Activated CD8-positive, alpha-beta memory T cell treated with anti-CD3 and anti-CD28 coated beads, Interleukin-2, amount 50 U/mL, for 4 hours (primary cell): Measurements from ENCODE around the gene SUPT6H.

ENCODE experiments used
- DNase-seq: peaks from one replicate; pipeline ENCODE4 v3.0.0-alpha.2; 2020

SUPT6H gene

GRCh38 chr17:28740406-28741357, 78.7 kb downstream of the SUPT6H start:
- DNase-seq: no peak

DNA sequence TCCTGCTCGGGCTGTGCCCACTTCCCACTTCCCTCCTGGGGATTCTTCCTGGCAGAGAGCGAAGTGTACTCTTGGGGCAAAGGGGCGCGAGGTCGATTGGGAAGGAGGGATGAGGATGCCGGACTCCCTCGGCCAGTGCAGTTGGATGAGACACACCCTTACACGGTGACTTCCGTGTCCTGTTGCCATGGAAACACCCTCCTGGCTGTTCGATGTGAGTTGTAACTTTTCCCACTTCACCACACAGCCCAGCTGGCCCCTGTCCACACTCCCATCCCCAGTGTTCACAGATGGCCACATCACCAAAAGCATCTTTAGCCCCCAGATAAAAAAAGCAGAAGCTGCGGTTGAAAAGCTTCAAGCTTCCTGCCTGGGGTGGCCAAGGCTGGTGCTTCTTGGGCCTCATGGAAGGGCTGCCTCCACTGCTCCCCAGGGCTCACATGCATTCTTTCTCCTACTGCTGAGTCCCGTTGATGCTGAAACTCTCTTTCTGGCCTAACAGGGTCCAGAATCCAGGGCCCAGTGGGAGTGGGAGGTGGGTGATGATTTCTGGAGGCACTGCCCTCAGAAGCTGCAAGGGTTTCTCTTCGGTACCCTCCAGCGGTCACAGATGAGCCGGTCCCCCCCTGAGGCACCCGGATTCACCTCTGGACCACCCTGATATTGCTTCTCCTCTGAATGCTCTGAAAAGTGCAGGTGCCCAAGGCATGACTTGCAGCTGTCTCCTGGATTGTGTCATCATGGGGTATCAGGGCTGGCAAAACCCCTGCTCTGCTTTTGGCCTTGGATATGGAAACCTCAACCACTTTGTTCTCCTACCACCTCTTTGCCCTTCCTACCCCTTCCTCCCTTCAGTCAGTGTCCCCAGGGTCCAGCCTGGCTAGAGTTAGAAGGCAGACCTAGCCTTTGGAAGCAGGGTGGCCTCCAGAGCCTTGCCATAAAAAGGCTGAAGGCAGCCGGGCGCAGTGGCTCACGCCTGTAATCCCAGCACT, 79.6 kb downstream of the SUPT6H start:
- DNase-seq: no peak

GRCh38 chr17:28743243-28744103, 81.5 kb downstream of the SUPT6H start, which contains the start of gene TRAF4:
Gene TRAF4 (plus strand): TSS chr17:28744011. CDS start chr17:28744113, 102 bp downstream.
- peak; percentile 80 for DNase-seq

GRCh38 chr17:28744104-28744971, 82.3 kb downstream of the SUPT6H start:
- DNase-seq: peak; percentile 75

GRCh38 chr17:28744972-28745785, 83.2 kb downstream of the SUPT6H start:
- no peak for DNase-seq

DNA sequence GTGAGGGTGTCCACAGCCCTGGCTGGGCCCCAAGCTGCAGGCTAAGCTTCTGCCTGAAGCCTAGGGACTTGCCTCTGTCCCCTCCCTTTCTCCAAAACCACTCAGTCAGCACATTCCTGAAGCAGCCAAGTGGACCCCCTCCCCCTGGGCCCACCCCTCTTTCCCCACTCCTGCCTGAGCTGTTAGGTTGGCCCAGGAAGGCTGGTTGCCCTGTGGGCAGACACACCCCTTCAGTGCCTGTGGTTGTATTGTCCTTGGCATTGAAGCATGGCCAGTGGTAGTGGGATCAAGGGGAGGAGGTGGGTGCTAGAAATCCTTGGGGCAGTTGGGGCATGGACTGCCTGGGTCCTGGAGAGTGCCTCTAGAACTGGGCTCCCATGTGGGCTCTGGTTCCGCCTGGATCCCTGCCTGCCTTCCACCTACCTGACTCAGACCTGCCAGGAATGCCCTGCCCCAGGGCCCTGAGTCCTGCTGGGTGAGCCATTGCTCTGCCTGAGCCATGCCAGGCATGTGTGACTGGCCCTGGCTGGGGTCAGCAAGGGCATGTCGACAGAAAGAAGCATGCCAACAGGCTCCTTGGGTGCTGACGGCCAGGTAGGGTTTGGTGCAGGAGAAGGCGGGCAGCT, 83.9 kb downstream of the SUPT6H start:
- no peak for DNase-seq

GRCh38 chr17:28746611-28747050, 84.6 kb downstream of the SUPT6H start:
- no peak for DNase-seq

- no peak for DNase-seq
Observed at GRCh38 chr17:28747051-28747691, 85.2 kb downstream of the SUPT6H start.

GRCh38 chr17:28747801-28748750, 86.1 kb downstream of the SUPT6H start:
- DNase-seq: no peak

GRCh38 chr17:28748852-28749515, 87.0 kb downstream of the SUPT6H start:
- no peak for DNase-seq

GRCh38 chr17:28749516-28750177, 87.6 kb downstream of the SUPT6H start:
- DNase-seq: no peak

GRCh38 chr17:28750178-28751047, 88.4 kb downstream of the SUPT6H start:
- peak; percentile 88 for DNase-seq

DNA sequence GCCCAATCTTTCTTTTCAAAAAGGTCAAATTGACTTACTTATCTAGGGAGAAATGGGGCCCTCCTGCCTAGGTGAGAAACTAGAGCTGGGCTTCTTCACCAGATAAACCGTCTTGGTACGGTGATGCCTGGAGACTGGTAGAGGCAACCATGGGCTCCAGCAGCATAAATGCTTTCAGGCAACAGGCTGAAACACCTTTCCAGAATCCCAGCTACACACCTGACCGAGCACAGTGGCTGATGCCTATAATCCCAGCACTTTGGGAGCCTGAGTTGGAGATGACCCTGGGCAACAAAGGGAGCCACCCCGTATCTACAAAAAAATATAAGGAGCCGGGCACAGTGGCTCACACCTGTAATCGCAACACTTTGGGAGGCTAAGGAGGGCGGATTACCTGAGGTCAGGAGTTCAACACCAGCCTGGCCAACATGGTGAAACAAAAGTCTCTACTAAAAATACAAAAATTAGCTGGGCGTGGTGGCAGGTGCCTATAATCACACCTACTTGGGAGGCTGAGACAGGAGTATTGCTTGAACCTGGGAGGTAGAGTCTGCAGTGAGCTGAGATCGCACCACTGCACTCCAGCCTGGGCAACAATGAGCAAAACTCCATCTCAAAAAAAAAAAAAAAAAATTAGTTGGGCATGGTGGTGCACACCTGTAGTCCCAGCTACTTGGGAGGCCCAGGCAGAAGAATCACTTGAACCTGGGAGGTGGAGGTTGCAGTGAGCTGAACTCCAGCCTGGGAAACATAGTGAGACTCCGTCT, 89.8 kb downstream of the SUPT6H start:
- DNase-seq: no peak
